Calu3 (cell line): ENCODE results near the gene UHRF1. TPM values are rescaled to one million over a fixed set of nuclear protein-coding genes. Genes with fewer than 3 reads are reported as not detected.

Experiments used
- BruUV-seq: library from RNA; stranded (reverse); fragments of 400-500 nt; replicated peaks from 2 replicates; lab custom pipeline; 2021; lab: Mats Ljungman, UMichigan
- CTCF ChIA-PET: fragments of 300-600 bp; sonication (Branson Sonifier 250); formaldehyde crosslinking; loops from one replicate; lab custom pipeline; 2022; ENCODE audit warnings: antibody characterized with exemption; lab: Charles Lee
- DNase-seq: peaks from one replicate; pipeline ENCODE4 v3.0.0; 2022
- H3K27ac Mint-ChIP-seq: one replicate; pipeline ENCODE4 v1.8.0; 2022; ENCODE audit warnings: mixed read lengths; ENCODE audit not compliant: unreplicated experiment
- H3K27me3 Mint-ChIP-seq: one replicate; pipeline ENCODE4 v1.8.0; 2022; ENCODE audit warnings: mixed read lengths; ENCODE audit not compliant: unreplicated experiment
- H3K36me3 Mint-ChIP-seq: one replicate; pipeline ENCODE4 v1.8.0; 2022; ENCODE audit warnings: mild to moderate bottlenecking, moderate library complexity, mixed read lengths; ENCODE audit not compliant: insufficient read depth, unreplicated experiment
- H3K4me1 Mint-ChIP-seq: one replicate; pipeline ENCODE4 v1.8.0; 2022; ENCODE audit warnings: mild to moderate bottlenecking, low read depth, mixed read lengths; ENCODE audit not compliant: unreplicated experiment
- H3K4me3 Mint-ChIP-seq: one replicate; pipeline ENCODE4 v1.8.0; 2022; ENCODE audit warnings: mild to moderate bottlenecking, low read depth, moderate library complexity, mixed read lengths; ENCODE audit not compliant: unreplicated experiment
- H3K9me3 Mint-ChIP-seq: one replicate; pipeline ENCODE4 v1.8.0; 2022; ENCODE audit warnings: low read depth, mixed read lengths; ENCODE audit not compliant: unreplicated experiment
- CTCF ChIP-seq: fragments of 200-600 bp; IDR thresholded peaks from one replicate; pipeline ENCODE4 v1.8.0; 2022; ENCODE audit warnings: antibody characterized with exemption; ENCODE audit not compliant: unreplicated experiment
- intact Hi-C: fragments of 100-400 bp; cut with micrococcal nuclease; formaldehyde crosslinking; loops from one replicate; pipeline ENCODE4 v1.10.0; 2022; ENCODE audit not compliant: unreplicated experiment
- total RNA-seq: library from RNA; stranded (reverse); gene quantifications from 2 replicates; pipeline ENCODE4 v1.2.3, GENCODE V29; 2022

UHRF1 gene
- total RNA-seq, 1 experiment from 2014 or later = 45.2 TPM

GRCh38 chr19:4979211-4979807 lies 70.0 kb downstream of the UHRF1 start:
- H3K4me1 Mint-ChIP-seq = no peaks in the 10 kb centered on the region
- CTCF ChIA-PET = interaction anchor here (1.3 kb wide), 1 partner anchor 8 kb away, joined by 3 read pairs; no protein-coding TSS in a partner anchor
- H3K4me3 Mint-ChIP-seq = no peak overlapping the region
- no peak for TF ChIP-seq CTCF
- no peak for DNase-seq
- no peaks in the 10 kb centered on the region for H3K27me3 Mint-ChIP-seq
- no peaks in the 10 kb centered on the region for H3K9me3 Mint-ChIP-seq
- H3K36me3 Mint-ChIP-seq = no peaks in the 10 kb centered on the region
- intact Hi-C loops = no loop called here
- no TSS peak for BruUV-seq
- H3K27ac Mint-ChIP-seq = no peak overlapping the region

DNA sequence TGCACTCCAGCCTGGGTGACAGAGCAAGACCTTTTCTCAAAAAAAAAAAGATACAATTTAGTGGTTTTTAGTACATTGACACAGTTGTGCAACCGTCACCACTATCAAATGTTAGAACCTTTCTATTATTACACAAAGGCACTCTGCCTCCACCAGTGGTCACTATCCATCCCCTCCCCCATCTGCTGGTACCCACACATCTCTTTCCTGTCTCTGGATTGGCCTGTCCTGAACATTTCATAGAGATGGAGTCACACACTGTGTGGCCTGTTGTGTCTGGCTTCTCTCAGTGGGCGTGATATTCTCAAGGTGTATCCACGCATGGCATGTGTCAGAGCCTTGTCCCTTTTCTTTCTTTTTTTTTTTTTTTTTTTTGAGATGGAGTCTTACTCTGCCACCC lies 70.8 kb downstream of the UHRF1 start:
- CTCF ChIA-PET = interaction anchor here (0.7 to 1.3 kb wide), 2 partner anchors 9 to 987 kb away, joined by 3 to 4 read pairs; no protein-coding TSS in a partner anchor
- no peak for TF ChIP-seq CTCF
- Mint-ChIP-seq H3K4me1 (no peaks in the 10 kb centered on the region), H3K36me3 (no peaks in the 10 kb centered on the region), H3K4me3 (no peak overlapping the region), H3K9me3 (no peaks in the 10 kb centered on the region), H3K27me3 (no peaks in the 10 kb centered on the region), H3K27ac (no peak overlapping the region)
- no peak for DNase-seq
- no TSS peak for BruUV-seq
- intact Hi-C loops = no loop called here

- intact Hi-C loops = no loop called here
- no peak for DNase-seq
- H3K4me1 Mint-ChIP-seq = no peaks in the 10 kb centered on the region
- H3K36me3 Mint-ChIP-seq = no peaks in the 10 kb centered on the region
- CTCF ChIA-PET = no interaction called here
- H3K9me3 Mint-ChIP-seq = no peaks in the 10 kb centered on the region
- H3K4me3 Mint-ChIP-seq = no peak overlapping the region
- TF ChIP-seq CTCF = no peak
- BruUV-seq = no TSS peak
- no peaks in the 10 kb centered on the region for H3K27me3 Mint-ChIP-seq
- no peak overlapping the region for H3K27ac Mint-ChIP-seq
Observed at GRCh38 chr19:4980838-4981680, 71.8 kb downstream of the UHRF1 start.

- no peak for DNase-seq
- Mint-ChIP-seq H3K9me3 (no peaks in the 10 kb centered on the region), H3K4me3 (no peak overlapping the region), H3K27ac (no peak overlapping the region), H3K27me3 (no peaks in the 10 kb centered on the region), H3K36me3 (no peaks in the 10 kb centered on the region), H3K4me1 (no peaks in the 10 kb centered on the region)
- intact Hi-C loops = no loop called here
- TF ChIP-seq CTCF = no peak
- CTCF ChIA-PET = no interaction called here
- no TSS peak for BruUV-seq
Observed at GRCh38 chr19:4981681-4981958, 72.3 kb downstream of the UHRF1 start.
